H4 (cell line): ENCODE results near the gene ENPP1. TPM values are rescaled to one million over a fixed set of nuclear protein-coding genes. Genes with fewer than 3 reads are reported as not detected.

Experiments used
- total RNA-seq: library from RNA; depleted of rRNA; stranded (reverse); fragments of >200 nt; shearing (Covaris generic); gene quantifications from 2 replicates; pipeline ENCODE4 v1.2.3, GENCODE V29; 2014; rRNA removed

Gene ENPP1
- total RNA-seq, 1 experiment from 2014 or later, result 39.5 TPM

Other genes starting within 250 kb of the ENPP1 start
- not detected in 2 replicates for gene ARG1, start 234.8 kb upstream of the ENPP1 start, total RNA-seq
- 8.0 and 13.6 TPM in 2 replicates for gene MED23, start 179.8 kb upstream of the ENPP1 start, total RNA-seq
- not detected in 2 replicates for gene ENPP3, start 170.7 kb upstream of the ENPP1 start, total RNA-seq
- gene OR2A4, start 106.6 kb upstream of the ENPP1 start, total RNA-seq, result not detected in 2 replicates
- gene CTAGE9, start 97.0 kb upstream of the ENPP1 start, total RNA-seq, result not detected in 2 replicates
- 12.4 and 16.4 TPM in 2 replicates for gene CCN2, start 143.4 kb downstream of the ENPP1 start, total RNA-seq